Left lung (tissue), 10 donors: ENCODE results near the gene CCR7. TPM values are rescaled to one million over a fixed set of nuclear protein-coding genes. Genes with fewer than 3 reads are reported as not detected.

ENCODE experiments used
- ATAC-seq: fragments of 200-7000 bp; cut with Tn5 transposase; one replicate; pipeline ENCODE4 v1.9.1; 2020; ENCODE audit warnings: moderate library complexity
- DNase-seq, 4 donors: peaks; one replicate each; pipeline ENCODE4 v3.0.0-alpha.2; 2013 to 2020
- H3K27ac ChIP-seq, 2 donors: fragments of 200-600 bp; sonication (generic) in 1 of 2; one replicate each; pipeline versions ENCODE4 v1.5.0 to v1.8.0; 2020 to 2021
- H3K27me3 ChIP-seq, 2 donors: fragments of 200-600 bp; sonication (generic) in 1 of 2; one replicate each; pipeline versions ENCODE4 v1.5.0 to v1.8.0; 2020 to 2021
- H3K36me3 ChIP-seq, 2 donors: fragments of 200-600 bp; sonication (generic) in 1 of 2; one replicate each; pipeline versions ENCODE4 v1.5.0 to v1.8.0; 2020 to 2021
- H3K4me1 ChIP-seq, 2 donors: fragments of 200-600 bp; one replicate each; pipeline ENCODE4 v1.8.0; 2021
- H3K4me3 ChIP-seq, 2 donors: fragments of 200-600 bp; sonication (generic) in 1 of 2; one replicate each; pipeline versions ENCODE4 v1.5.0 to v1.8.0; 2020 to 2021; ENCODE audit warnings: mild to moderate bottlenecking in 1 of 2
- H3K9me3 ChIP-seq, 2 donors: fragments of 200-600 bp; sonication (generic) in 1 of 2; one replicate each; pipeline versions ENCODE4 v1.5.0 to v1.8.0; 2020 to 2021
- intact Hi-C, 2 donors: fragments of 100-400 bp; cut with DNase I; formaldehyde crosslinking; loops; one replicate each; pipeline versions ENCODE4 v1.11.2 to v1.14.2; 2022
- polyA plus RNA-seq, 6 donors: library from polyadenylated mRNA; unstranded; fragments of 120-200 nt; gene quantifications; one replicate each; pipeline ENCODE4 v1.2.1, GENCODE V29; 2013; ENCODE audit not compliant: insufficient read length in 6 of 6
- total RNA-seq, 2 donors: library from RNA; stranded (reverse); fragmentation: NEBNext Ultra II Directional; extraction: Animal tissue kit (Norgen Biotek cat#: 25700); gene quantifications; one replicate each; pipeline ENCODE4 v1.2.1, GENCODE V29; 2021
- TF ChIP-seq, protein P1 (sequence below), 2 donors: fragments of 200-600 bp; sonication (generic) in 1 of 2; IDR thresholded peaks; one replicate each; pipeline versions ENCODE4 v1.5.0 to v1.8.0; 2021; ENCODE audit warnings: antibody characterized with exemption in 2 of 2
- donor health status: DM: no; HTN: yes; CAD: no.
- donor health status: DM: no; HTN: no; CAD: no.

The CCR7 gene
- total and polyA plus RNA-seq, 8 donors = 0.35 to 1.6 (median 0.79) TPM

DNA sequence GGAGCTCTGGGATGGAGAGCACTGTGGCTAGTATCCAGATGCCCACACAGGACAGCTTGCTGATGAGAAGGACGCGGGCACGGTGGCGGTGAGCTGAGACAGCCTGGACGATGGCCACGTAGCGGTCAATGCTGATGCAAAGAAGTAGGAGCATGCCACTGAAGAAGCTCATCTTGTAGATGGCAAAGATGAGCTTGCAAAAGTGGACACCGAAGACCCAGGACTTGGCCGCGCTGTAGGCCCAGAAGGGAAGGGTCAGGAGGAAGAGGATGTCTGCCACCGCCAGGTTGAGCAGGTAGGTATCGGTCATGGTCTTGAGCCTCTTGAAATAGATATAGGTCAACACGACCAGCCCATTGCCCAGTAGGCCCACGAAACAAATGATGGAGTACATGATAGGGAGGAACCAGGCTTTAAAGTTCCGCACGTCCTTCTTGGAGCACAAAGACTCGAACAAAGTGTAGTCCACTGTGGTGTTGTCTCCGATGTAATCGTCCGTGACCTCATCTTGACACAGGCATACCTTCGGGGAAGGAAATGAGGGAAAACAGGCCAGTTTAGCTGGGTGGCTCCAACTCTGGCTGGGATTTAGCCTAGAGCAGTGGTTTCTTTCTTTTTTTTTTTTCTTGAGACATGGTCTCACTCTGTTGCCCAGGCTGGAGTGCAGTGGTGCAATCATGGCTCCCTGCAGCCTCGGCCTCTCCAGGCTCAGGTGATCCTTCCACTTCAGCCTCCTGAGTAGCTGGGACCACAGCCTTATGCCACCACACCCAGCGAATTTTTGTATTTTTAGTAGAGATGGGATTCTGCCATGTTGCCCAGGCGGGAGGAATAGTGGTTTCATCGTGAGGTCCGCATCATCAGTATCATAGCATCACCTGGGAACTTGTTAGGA lies 9.7 kb downstream of the CCR7 start:
- DNase-seq (no peak), ATAC-seq (no peak)
- Histone ChIP-seq H3K4me3 (no peak overlapping the region), H3K27ac (no peak overlapping the region), H3K4me1 (peaks cover 47 to 76% of the 10 kb centered on the region in 2 donors), H3K27me3 (peaks cover 0 to 6% of the 10 kb centered on the region in 2 donors), H3K36me3 (no peaks in the 10 kb centered on the region), H3K9me3 (no peaks in the 10 kb centered on the region)
- intact Hi-C loops = no loop called here
- TF ChIP-seq, protein P1, sequence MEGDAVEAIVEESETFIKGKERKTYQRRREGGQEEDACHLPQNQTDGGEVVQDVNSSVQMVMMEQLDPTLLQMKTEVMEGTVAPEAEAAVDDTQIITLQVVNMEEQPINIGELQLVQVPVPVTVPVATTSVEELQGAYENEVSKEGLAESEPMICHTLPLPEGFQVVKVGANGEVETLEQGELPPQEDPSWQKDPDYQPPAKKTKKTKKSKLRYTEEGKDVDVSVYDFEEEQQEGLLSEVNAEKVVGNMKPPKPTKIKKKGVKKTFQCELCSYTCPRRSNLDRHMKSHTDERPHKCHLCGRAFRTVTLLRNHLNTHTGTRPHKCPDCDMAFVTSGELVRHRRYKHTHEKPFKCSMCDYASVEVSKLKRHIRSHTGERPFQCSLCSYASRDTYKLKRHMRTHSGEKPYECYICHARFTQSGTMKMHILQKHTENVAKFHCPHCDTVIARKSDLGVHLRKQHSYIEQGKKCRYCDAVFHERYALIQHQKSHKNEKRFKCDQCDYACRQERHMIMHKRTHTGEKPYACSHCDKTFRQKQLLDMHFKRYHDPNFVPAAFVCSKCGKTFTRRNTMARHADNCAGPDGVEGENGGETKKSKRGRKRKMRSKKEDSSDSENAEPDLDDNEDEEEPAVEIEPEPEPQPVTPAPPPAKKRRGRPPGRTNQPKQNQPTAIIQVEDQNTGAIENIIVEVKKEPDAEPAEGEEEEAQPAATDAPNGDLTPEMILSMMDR (IDR thresholded peaks at IDR 0.05) = no peak

DNA sequence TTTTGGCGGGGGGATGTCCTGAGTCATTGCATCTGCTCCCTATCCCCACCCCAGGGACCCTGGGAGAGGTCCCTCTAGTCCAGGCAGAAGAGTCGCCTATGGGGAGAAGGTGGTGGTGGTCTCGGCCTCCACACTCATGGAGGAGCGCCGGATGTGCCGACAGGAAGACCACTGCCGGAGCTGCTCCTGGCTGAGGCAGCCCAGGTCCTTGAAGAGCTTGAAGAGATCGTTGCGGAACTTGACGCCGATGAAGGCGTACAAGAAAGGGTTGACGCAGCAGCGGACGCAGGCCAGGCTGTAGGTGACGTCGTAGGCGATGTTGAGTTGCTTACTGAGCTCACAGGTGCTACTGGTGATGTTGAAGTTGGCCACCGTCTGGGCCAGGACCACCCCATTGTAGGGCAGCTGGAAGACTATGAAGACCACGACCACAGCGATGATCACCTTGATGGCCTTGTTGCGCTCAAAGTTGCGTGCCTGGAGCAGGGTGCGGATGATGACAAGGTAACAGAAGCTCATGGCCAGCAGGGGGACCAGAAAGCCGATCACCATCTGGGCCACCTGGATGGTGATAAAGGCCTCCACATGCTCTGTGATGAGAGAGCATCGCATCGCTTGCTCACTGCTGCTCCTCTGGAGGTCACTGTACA lies 10.5 kb downstream of the CCR7 start:
- intact Hi-C loops = no loop called here
- H3K4me3 ChIP-seq = no peak overlapping the region
- peak overlapping the region; percentile 68 to 88 for H3K27ac ChIP-seq
- no peak for DNase-seq
- peaks cover 44 to 75% of the 10 kb centered on the region in 2 donors for H3K4me1 ChIP-seq
- H3K27me3 ChIP-seq = peaks cover 0 to 6% of the 10 kb centered on the region in 2 donors
- ATAC-seq = no peak
- H3K36me3 ChIP-seq = no peaks in the 10 kb centered on the region
- TF ChIP-seq, protein P1 (IDR thresholded peaks at IDR 0.05) = no peak
- H3K9me3 ChIP-seq = no peaks in the 10 kb centered on the region

DNA sequence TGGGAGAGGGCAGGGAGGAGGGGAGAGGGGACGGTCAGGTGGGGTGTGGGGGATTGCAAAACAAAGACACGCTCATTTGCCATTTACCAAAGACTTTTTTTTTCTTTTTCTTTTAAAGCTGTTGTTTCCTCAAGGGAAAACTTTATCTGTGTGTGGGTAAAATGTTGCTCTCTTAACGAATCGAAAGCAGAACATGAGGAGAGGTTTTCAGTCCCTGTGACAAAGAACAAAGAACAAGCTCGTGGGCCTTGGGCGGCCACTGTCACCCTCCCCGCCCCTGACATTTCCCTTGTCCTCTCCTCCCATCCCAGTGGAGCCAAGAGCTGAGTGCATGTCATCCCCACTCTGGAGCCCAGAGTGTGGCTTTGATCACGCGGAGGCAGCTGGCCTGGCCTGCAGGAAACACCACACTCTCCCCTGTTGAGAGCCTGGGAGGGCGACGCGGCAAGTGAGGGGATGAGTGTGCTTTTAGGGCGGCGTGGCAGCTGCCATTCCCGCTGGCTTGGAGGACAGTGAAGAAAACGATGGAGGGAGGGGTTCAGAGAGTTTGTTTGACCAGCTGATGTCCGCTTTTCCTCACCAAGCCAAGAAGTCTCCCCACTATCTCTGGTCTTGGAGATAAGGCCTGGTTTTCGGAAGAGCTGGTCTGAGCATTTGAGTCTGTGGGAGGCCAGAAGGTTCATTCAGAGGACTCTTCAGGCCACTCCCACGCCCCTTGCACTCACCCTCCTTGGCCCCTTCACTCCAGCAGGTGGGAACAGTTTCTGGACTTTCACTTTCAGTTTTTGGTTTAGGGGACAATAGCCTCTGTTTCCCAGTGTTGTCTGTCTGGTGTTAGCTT lies 11.4 kb downstream of the CCR7 start:
- peak in 1 of 4 donors; percentile 60 for DNase-seq

DNA sequence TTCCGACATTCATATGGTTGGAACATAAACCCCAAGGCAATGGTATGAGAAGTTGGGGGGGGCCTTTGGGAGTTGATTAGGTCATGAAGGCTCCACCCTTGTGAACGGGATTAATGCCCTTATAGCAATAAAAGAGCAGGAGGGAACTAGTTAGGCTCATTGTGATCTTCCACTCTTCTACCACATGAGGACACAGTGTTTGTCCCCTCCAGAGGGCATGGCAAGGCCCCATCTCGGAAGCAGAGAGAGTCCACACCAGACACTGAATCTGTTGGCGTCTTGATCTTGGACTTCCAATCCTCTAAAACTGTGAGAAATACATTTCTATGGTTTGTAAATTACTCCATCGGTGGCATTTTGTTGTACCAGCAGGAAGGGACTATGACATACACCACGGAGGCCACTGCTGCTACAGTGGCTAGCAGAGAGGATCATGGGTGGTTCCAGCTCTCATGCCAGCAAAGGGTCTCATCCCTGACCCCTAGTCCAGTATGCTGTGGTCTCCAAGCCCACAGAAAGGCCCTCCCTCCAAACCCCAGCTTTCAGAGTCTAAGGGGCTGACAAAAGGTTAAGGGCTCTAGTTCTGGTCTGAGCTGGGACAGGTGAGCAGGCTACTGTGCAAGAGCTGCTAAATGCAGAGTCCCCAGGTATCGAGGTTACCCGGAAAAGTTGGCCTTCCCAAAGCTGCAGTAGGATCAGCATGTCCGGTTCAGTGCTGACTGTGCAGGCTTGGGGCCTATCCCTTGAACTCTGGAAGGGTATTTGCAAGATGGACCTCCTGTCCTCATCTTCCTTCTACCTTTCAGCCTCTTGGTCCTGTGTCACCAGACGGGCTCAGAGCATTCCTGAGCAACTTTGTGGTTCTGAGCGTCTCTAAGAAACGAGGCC lies 12.2 kb downstream of the CCR7 start:
- H3K27ac ChIP-seq = peak overlapping the region; percentile 68 to 88
- intact Hi-C loops = no loop called here
- TF ChIP-seq, protein P1 (IDR thresholded peaks at IDR 0.05) = no peak
- H3K4me3 ChIP-seq = no peak overlapping the region
- H3K9me3 ChIP-seq = no peaks in the 10 kb centered on the region
- H3K27me3 ChIP-seq = peaks cover 0 to 6% of the 10 kb centered on the region in 2 donors
- DNase-seq (no peak), ATAC-seq (peak; percentile 7)
- no peaks in the 10 kb centered on the region for H3K36me3 ChIP-seq
- H3K4me1 ChIP-seq = peaks cover 57 to 85% of the 10 kb centered on the region in 2 donors

More for the DNA sequence above, 11.4 kb downstream of the CCR7 start:
- Histone ChIP-seq H3K4me3 (no peak overlapping the region), H3K36me3 (no peaks in the 10 kb centered on the region), H3K9me3 (no peaks in the 10 kb centered on the region), H3K4me1 (peaks cover 50 to 81% of the 10 kb centered on the region in 2 donors), H3K27me3 (peaks cover 0 to 6% of the 10 kb centered on the region in 2 donors), H3K27ac (peak overlapping the region; percentile 68 to 88)
- TF ChIP-seq, protein P1 (IDR thresholded peaks at IDR 0.05) = no peak
- peak; percentile 20 for ATAC-seq
- intact Hi-C loops = no loop called here
